RWPE2 (cell line): ENCODE data around the gene ATP9A.

Source experiments
- ATAC-seq: fragments of 200-7000 bp; cut with Tn5 transposase; 3 replicates; pipeline ENCODE4 v1.9.1; 2021; ENCODE audit warnings: low read depth
- DNase-seq: peaks from one replicate; pipeline ENCODE4 v3.0.0-alpha.2; 2020; ENCODE audit warnings: low spot score
- H3K27ac ChIP-seq: fragments of 450-650 bp; 2 replicates; pipeline ENCODE4 v1.5.1; 2017; ENCODE audit warnings: mild to moderate bottlenecking; ENCODE audit not compliant: poor library complexity, severe bottlenecking
- H3K27me3 ChIP-seq: fragments of 250-450 bp; sonication (Bioruptor Pico); 2 replicates; pipeline ENCODE4 v1.5.1; 2021; ENCODE audit warnings: mild to moderate bottlenecking, moderate library complexity; ENCODE audit not compliant: insufficient read depth, poor library complexity, severe bottlenecking
- H3K36me3 ChIP-seq: fragments of 250-450 bp; sonication (Bioruptor Pico); 2 replicates; pipeline ENCODE4 v1.5.1; 2020; ENCODE audit warnings: low read depth, mild to moderate bottlenecking, moderate library complexity
- H3K4me1 ChIP-seq: fragments of 250-450 bp; sonication (Bioruptor Pico); 2 replicates; pipeline ENCODE4 v1.5.1; 2021; ENCODE audit warnings: mild to moderate bottlenecking, moderate library complexity; ENCODE audit not compliant: insufficient read depth, poor library complexity, severe bottlenecking
- H3K4me3 ChIP-seq: fragments of 250-450 bp; sonication (Bioruptor Pico); 2 replicates; pipeline ENCODE4 v1.5.1; 2021; ENCODE audit warnings: mild to moderate bottlenecking, moderate library complexity; ENCODE audit not compliant: severe bottlenecking
- H3K9me3 ChIP-seq: fragments of 250-450 bp; sonication (Bioruptor Pico); 2 replicates; pipeline ENCODE4 v1.5.1; 2021; ENCODE audit warnings: mild to moderate bottlenecking, moderate library complexity; ENCODE audit not compliant: severe bottlenecking
- CTCF ChIP-seq: fragments of 450-650 bp; IDR thresholded peaks from one replicate; pipeline ENCODE4 v1.5.1; 2017; ENCODE audit warnings: mild to moderate bottlenecking, moderate library complexity; ENCODE audit not compliant: poor library complexity, severe bottlenecking

The ATP9A gene

DNA sequence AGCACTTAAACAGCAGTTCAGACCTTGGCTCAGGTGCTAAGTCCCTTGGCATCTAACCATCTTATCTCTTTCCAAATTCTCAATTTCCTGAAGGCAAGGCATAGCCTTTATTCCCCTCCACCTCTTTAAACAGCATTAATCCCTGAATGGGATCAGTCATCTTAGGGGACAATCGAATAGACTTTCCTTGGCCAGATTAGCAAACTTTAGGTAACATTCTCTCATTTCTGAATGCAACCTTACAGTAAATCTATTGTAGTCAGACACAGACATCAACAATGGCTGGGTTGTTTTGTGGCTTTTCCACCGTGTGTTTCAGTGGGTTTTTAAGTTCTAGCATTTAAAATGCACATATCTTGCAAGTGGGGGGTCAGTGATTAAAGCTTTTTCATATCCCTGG lies 56.8 kb downstream of the ATP9A start:
- ATAC-seq (no peak), DNase-seq (no peak)
- H3K27ac ChIP-seq, result no peak overlapping the region
- H3K36me3 ChIP-seq, result no peaks in the 10 kb centered on the region
- no peaks in the 10 kb centered on the region for H3K9me3 ChIP-seq
- H3K4me1 ChIP-seq, result no peaks in the 10 kb centered on the region
- TF ChIP-seq CTCF, result no peak
- H3K27me3 ChIP-seq, result no peaks in the 10 kb centered on the region
- H3K4me3 ChIP-seq, result no peak overlapping the region

DNA sequence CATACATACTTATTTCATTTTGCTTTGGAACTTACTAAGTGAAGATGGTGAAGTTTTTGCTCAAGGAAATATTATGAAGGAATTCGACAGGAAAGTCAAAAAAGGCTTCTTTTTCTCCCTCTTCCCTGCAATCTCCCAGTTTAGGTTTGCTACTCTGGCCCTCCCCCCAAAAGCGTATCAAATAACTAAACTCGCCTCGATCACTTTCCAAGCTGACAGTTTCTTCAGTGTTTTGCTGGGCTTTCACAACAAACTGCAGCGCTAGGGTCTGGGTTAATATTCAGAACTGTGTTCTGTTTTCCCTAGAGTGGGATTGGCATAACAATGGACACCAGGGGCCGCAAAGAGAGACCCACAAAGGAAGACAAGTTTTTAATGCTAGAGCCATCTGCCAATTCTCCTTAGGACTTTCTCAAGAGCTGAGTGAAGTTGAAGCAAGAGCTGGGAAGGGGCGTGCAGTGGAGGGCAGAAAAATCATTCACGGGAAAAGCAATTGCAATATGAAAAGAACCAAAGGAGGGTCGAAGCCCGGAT lies 57.8 kb downstream of the ATP9A start:
- Histone ChIP-seq H3K4me1 (no peaks in the 10 kb centered on the region), H3K4me3 (no peak overlapping the region), H3K9me3 (no peaks in the 10 kb centered on the region), H3K36me3 (no peaks in the 10 kb centered on the region), H3K27me3 (no peaks in the 10 kb centered on the region), H3K27ac (no peak overlapping the region)
- DNase-seq (peak; percentile 29), ATAC-seq (no peak)
- no peak for TF ChIP-seq CTCF

- DNase-seq (no peak), ATAC-seq (no peak)
- Histone ChIP-seq H3K36me3 (no peaks in the 10 kb centered on the region), H3K4me3 (no peak overlapping the region), H3K27me3 (no peaks in the 10 kb centered on the region), H3K27ac (no peak overlapping the region), H3K4me1 (peaks cover 4% of the 10 kb centered on the region), H3K9me3 (no peaks in the 10 kb centered on the region)
- no peak for TF ChIP-seq CTCF
Observed at GRCh38 chr20:51705400-51705799, 62.8 kb downstream of the ATP9A start.

DNA sequence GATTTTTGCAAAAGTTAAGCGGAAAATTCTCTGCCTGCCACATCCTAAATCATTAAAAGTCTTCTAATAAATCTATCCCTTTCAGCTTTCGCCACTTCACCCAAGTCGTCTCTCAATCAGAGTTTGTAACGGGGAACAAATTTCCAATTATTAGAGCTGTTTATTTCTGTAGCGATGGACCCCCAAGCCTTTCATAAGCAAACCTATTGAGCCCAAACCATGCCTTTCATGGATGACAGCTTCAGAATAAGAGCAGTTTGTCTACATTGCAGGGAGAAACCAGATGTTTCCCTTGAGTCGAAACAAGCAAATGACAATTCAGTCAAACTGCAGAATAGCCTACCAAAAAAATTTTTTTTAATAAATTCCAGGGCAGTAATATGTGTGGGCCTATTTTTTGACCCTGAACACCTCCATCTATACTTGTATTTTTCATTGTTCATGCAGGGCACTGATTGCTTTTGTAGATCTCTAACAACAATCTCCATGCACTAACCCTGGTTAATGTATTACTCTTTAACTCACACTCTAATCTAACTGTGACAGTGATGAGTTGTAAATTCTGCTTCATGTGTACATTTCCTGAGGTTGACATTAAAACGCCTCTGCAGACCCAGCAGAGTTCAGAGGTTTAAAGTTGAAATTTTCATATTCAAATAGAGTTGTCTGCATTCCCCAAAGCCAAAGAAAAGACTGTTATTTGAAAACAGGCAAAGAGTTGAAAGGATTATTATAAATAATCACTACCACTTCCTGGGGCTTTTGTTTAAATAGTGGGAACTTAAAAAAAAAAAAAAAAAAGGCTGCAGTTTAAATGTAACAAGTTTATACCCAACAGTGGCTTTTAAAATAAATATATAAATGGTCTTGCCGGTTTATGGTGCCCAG lies 64.5 kb downstream of the ATP9A start:
- peaks cover 4% of the 10 kb centered on the region for H3K4me1 ChIP-seq
- no peaks in the 10 kb centered on the region for H3K36me3 ChIP-seq
- H3K27me3 ChIP-seq, result no peaks in the 10 kb centered on the region
- no peak for DNase-seq
- TF ChIP-seq CTCF, result no peak
- no peak for ATAC-seq
- no peak overlapping the region for H3K4me3 ChIP-seq
- no peak overlapping the region for H3K27ac ChIP-seq
- no peaks in the 10 kb centered on the region for H3K9me3 ChIP-seq

DNA sequence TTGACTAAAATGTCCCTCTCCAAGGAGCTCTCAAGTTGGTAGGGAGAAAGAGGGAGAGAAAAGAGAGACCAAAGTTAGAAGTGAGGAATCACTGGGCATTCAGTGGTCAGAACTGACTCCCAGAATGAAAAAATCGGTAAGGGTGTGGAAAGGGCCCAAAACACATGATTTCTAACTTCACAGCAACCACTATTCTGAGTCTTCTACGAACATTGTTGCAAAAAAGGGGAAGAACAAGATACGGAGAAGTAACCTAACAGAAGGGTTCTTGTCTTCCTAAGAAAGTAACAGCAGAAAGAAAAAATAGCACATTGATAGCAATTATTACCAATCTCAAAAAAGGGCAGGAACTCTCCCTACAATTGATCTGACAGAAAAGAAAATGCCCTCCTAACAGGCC lies 65.6 kb downstream of the ATP9A start:
- H3K27me3 ChIP-seq, result no peaks in the 10 kb centered on the region
- H3K4me1 ChIP-seq, result peaks cover 4% of the 10 kb centered on the region
- ATAC-seq (no peak), DNase-seq (no peak)
- no peaks in the 10 kb centered on the region for H3K36me3 ChIP-seq
- no peak overlapping the region for H3K27ac ChIP-seq
- H3K4me3 ChIP-seq, result no peak overlapping the region
- TF ChIP-seq CTCF, result no peak
- no peaks in the 10 kb centered on the region for H3K9me3 ChIP-seq
